Neural progenitor cell (in vitro differentiated cells): ENCODE measurements around the gene TMEM30B. TPM values are rescaled to one million over a fixed set of nuclear protein-coding genes. Genes with fewer than 3 reads are reported as not detected.

Experiments used
- DNase-seq: peaks from one replicate; pipeline ENCODE4 v3.0.0-alpha.2; 2016; ENCODE audit warnings: low spot score
- H2AFZ ChIP-seq: fragments of 200-600 bp; sonication (generic); replicated peaks from 2 replicates; pipeline ENCODE4 v1.6.1; 2016; ENCODE audit warnings: antibody characterized with exemption
- H3F3A ChIP-seq: fragments of 200-600 bp; sonication (generic); 2 replicates; pipeline ENCODE4 v1.6.1; 2016; ENCODE audit warnings: antibody characterized with exemption, low read depth
- H3K27ac ChIP-seq: fragments of 200-600 bp; sonication (generic); 2 replicates; pipeline ENCODE4 v1.5.1; 2016; ENCODE audit warnings: mild to moderate bottlenecking
- H3K27me3 ChIP-seq: fragments of 200-600 bp; sonication (generic); 2 replicates; pipeline ENCODE4 v1.6.1; 2016; ENCODE audit warnings: mild to moderate bottlenecking, moderate library complexity
- H3K36me3 ChIP-seq: fragments of 200-600 bp; sonication (generic); 2 replicates; pipeline ENCODE4 v1.5.1; 2016
- H3K4me1 ChIP-seq: fragments of 200-600 bp; sonication (generic); 2 replicates; pipeline ENCODE4 v1.6.1; 2016; ENCODE audit warnings: mixed run types
- H3K4me2 ChIP-seq: fragments of 200-600 bp; sonication (generic); 2 replicates; pipeline ENCODE4 v1.6.1; 2016
- H3K4me3 ChIP-seq: fragments of 200-600 bp; sonication (generic); 2 replicates; pipeline ENCODE4 v1.5.1; 2016
- H3K79me2 ChIP-seq: fragments of 200-600 bp; sonication (generic); 2 replicates; pipeline ENCODE4 v1.6.1; 2016; ENCODE audit warnings: low read depth
- H3K9ac ChIP-seq: fragments of 200-600 bp; sonication (generic); 2 replicates; pipeline ENCODE4 v1.6.1; 2016
- H3K9me3 ChIP-seq: fragments of 200-600 bp; sonication (generic); 2 replicates; pipeline ENCODE4 v1.5.1; 2016; ENCODE audit warnings: low read depth
- H4K20me1 ChIP-seq: fragments of 200-600 bp; sonication (generic); 2 replicates; pipeline ENCODE4 v1.6.1; 2016; ENCODE audit warnings: low read depth
- H3K27ac Mint-ChIP-seq: 3 replicates; pipeline ENCODE4 v1.8.0; 2021; ENCODE audit warnings: mixed read lengths
- H3K27me3 Mint-ChIP-seq: 2 replicates; pipeline ENCODE4 v1.8.0; 2022; ENCODE audit warnings: low read depth, mild to moderate bottlenecking, inconsistent platforms, moderate library complexity, mixed read lengths; ENCODE audit not compliant: insufficient read depth
- H3K36me3 Mint-ChIP-seq: 3 replicates; pipeline ENCODE4 v1.8.0; 2021; ENCODE audit warnings: mixed read lengths
- H3K4me1 Mint-ChIP-seq: 3 replicates; pipeline ENCODE4 v1.8.0; 2021; ENCODE audit warnings: mixed read lengths
- H3K4me3 Mint-ChIP-seq: 3 replicates; pipeline ENCODE4 v1.8.0; 2021; ENCODE audit warnings: mild to moderate bottlenecking, moderate library complexity, mixed read lengths
- H3K9me3 Mint-ChIP-seq: 3 replicates; pipeline ENCODE4 v1.8.0; 2020; ENCODE audit warnings: mixed read lengths
- EZH2 ChIP-seq: fragments of 200-600 bp; sonication (generic); IDR thresholded peaks from 2 replicates; pipeline ENCODE4 v1.6.1; 2017; ENCODE audit warnings: antibody characterized with exemption, mild to moderate bottlenecking, moderate library complexity
- EZH2phosphoT487 ChIP-seq: fragments of 200-600 bp; sonication (generic); IDR thresholded peaks from 2 replicates; pipeline ENCODE4 v1.6.1; 2017; ENCODE audit warnings: antibody characterized with exemption
- total RNA-seq: library from RNA; depleted of rRNA; stranded (reverse); fragments of >200 nt; gene quantifications from 2 replicates; pipeline ENCODE4 v1.2.3, GENCODE V29; 2015; ENCODE audit warnings: low replicate concordance
- TF ChIP-seq, protein P1 (sequence below): fragments of 200-600 bp; sonication (generic); IDR thresholded peaks from 2 replicates; pipeline ENCODE4 v1.5.1; 2017; ENCODE audit warnings: antibody characterized with exemption, mild to moderate bottlenecking

TMEM30B gene
- total RNA-seq, 1 donor from 2014 or later, result 0.07 TPM

- Histone ChIP-seq H3K27ac (no peak overlapping the region), H3K27me3 (no peaks in the 10 kb centered on the region), H3K4me3 (no peak overlapping the region), H2AFZ (no peak overlapping the region), H3K9me3 (no peaks in the 10 kb centered on the region), H4K20me1 (no peaks in the 10 kb centered on the region), H3K4me1 (peaks cover 18% of the 10 kb centered on the region), H3F3A (no peaks in the 10 kb centered on the region), H3K4me2 (peak overlapping the region; percentile 59), H3K79me2 (no peaks in the 10 kb centered on the region), H3K9ac (no peak overlapping the region), H3K36me3 (no peaks in the 10 kb centered on the region)
- peaks cover 2% of the 10 kb centered on the region for H3K27me3 Mint-ChIP-seq
- H3K27ac Mint-ChIP-seq, result no peak overlapping the region
- H3K4me1 Mint-ChIP-seq, result peaks cover 24% of the 10 kb centered on the region
- TF ChIP-seq, protein P1, sequence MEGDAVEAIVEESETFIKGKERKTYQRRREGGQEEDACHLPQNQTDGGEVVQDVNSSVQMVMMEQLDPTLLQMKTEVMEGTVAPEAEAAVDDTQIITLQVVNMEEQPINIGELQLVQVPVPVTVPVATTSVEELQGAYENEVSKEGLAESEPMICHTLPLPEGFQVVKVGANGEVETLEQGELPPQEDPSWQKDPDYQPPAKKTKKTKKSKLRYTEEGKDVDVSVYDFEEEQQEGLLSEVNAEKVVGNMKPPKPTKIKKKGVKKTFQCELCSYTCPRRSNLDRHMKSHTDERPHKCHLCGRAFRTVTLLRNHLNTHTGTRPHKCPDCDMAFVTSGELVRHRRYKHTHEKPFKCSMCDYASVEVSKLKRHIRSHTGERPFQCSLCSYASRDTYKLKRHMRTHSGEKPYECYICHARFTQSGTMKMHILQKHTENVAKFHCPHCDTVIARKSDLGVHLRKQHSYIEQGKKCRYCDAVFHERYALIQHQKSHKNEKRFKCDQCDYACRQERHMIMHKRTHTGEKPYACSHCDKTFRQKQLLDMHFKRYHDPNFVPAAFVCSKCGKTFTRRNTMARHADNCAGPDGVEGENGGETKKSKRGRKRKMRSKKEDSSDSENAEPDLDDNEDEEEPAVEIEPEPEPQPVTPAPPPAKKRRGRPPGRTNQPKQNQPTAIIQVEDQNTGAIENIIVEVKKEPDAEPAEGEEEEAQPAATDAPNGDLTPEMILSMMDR, result no peak
- TF ChIP-seq EZH2phosphoT487 (no peak), EZH2 (no peak)
- peak; percentile 67 for DNase-seq
- no peaks in the 10 kb centered on the region for H3K36me3 Mint-ChIP-seq
- no peak overlapping the region for H3K4me3 Mint-ChIP-seq
- H3K9me3 Mint-ChIP-seq, result no peaks in the 10 kb centered on the region
These were observed 51.7 kb downstream of the TMEM30B start for GRCh38 chr14:61229475-61229888.

- no peaks in the 10 kb centered on the region for H3K36me3 ChIP-seq
- H3K79me2 ChIP-seq, result no peaks in the 10 kb centered on the region
- H3F3A ChIP-seq, result no peaks in the 10 kb centered on the region
- H3K9me3 ChIP-seq, result no peaks in the 10 kb centered on the region
- no peak for DNase-seq
- H3K27me3 ChIP-seq, result no peaks in the 10 kb centered on the region
- H3K4me2 ChIP-seq, result no peak overlapping the region
- Mint-ChIP-seq H3K4me1 (peaks cover 24% of the 10 kb centered on the region), H3K27me3 (peaks cover 2% of the 10 kb centered on the region), H3K4me3 (no peak overlapping the region), H3K27ac (no peak overlapping the region), H3K9me3 (no peaks in the 10 kb centered on the region), H3K36me3 (no peaks in the 10 kb centered on the region)
- no peak overlapping the region for H2AFZ ChIP-seq
- TF ChIP-seq EZH2phosphoT487, result no peak
- TF ChIP-seq, protein P1, result no peak
- TF ChIP-seq EZH2, result no peak
- no peaks in the 10 kb centered on the region for H4K20me1 ChIP-seq
- H3K4me3 ChIP-seq, result no peak overlapping the region
- peaks cover 18% of the 10 kb centered on the region for H3K4me1 ChIP-seq
- H3K9ac ChIP-seq, result no peak overlapping the region
- no peak overlapping the region for H3K27ac ChIP-seq
These were observed 53.1 kb downstream of the TMEM30B start for GRCh38 chr14:61227884-61228591.

Other genes starting within 250 kb of the TMEM30B start
- gene PRKCH, start 40.2 kb upstream of the TMEM30B start, total RNA-seq, result 0.22 and 1.3 TPM in 2 replicates